ENCODE data around the gene PSMA6. TPM values are rescaled to one million over a fixed set of nuclear protein-coding genes. Genes with fewer than 3 reads are reported as not detected.

The PSMA6 gene
- 230 and 243 TPM in 2 replicates for total RNA-seq

DNA sequence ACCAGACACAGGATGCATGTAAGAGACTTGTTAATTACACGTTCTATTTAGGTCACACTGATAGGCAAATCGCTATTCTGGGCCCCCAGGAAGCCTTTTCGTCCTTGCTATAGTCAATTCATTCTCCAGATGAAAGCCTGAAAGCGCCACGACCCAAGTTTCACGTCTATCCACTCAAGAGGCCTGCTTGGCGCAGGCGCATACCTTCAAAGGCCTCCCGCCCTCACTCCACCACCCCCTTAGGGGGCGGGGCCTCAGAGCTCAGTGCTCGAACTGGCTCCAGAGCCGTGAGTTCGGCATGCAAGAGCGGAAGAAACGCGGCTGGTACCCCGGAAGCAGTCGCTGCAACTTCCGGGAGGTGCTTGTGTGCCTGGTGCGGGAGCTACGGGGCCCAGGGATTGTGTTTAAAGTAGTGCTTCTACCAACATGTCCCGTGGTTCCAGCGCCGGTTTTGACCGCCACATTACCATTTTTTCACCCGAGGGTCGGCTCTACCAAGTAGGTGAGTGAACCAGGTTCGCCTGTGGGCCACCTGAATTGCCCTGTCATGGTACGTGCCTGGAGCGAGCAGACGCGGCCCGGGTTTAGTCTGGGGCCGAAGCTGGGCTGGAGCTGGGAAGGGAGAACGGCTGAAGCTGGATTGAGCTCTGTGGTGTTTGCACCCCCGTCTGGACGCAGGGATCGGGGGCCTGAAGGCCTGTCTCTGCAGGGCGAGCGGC is at the start of gene PSMA6:
Gene PSMA6, plus strand, starts transcription at position 332 of the 719 bp plus-strand sequence. Its CDS starts 95 bp downstream, at position 427.

Other genes with a start within 250 kb of the PSMA6 start
- 11.4 and 37.8 TPM in 2 replicates for gene FAM177A1, start 246.1 kb upstream of the PSMA6 start, total RNA-seq
- 22.1 and 28.1 TPM in 2 replicates for gene PPP2R3C, start 170.4 kb upstream of the PSMA6 start, total RNA-seq
- 13.3 and 30.9 TPM in 2 replicates for gene PRORP, start 169.8 kb upstream of the PSMA6 start, total RNA-seq
- gene NFKBIA, start 112.4 kb downstream of the PSMA6 start, total RNA-seq, result 219 and 257 TPM in 2 replicates
- gene INSM2, start 241.8 kb downstream of the PSMA6 start, total RNA-seq, result not detected in 2 replicates

Measured in epithelial cell of alveolus of lung (primary cell).